Mesothelial cell of epicardium (in vitro differentiated cells): Measurements from ENCODE around the gene SEC14L5. TPM values are rescaled to one million over a fixed set of nuclear protein-coding genes. Genes with fewer than 3 reads are reported as not detected.
A peak's percentile ranks its signal among the peaks of the same experiment; 100 is the strongest.

Source experiments
- DNase-seq, 2 experiments: peaks; one replicate each; pipeline ENCODE4 v3.0.0; 2021; ENCODE audit warnings: low spot score in 2 of 2; ENCODE audit not compliant: unreplicated experiment in 2 of 2
- H3K27ac Mint-ChIP-seq: 2 replicates; pipeline ENCODE4 v1.8.0; 2021; ENCODE audit warnings: mixed read lengths
- H3K27me3 Mint-ChIP-seq: 2 replicates; pipeline ENCODE4 v1.8.0; 2021; ENCODE audit warnings: low read depth, mixed read lengths
- H3K36me3 Mint-ChIP-seq: 2 replicates; pipeline ENCODE4 v1.8.0; 2021; ENCODE audit warnings: mixed read lengths
- H3K4me1 Mint-ChIP-seq: 2 replicates; pipeline ENCODE4 v1.8.0; 2021; ENCODE audit warnings: mixed read lengths
- H3K4me3 Mint-ChIP-seq: 2 replicates; pipeline ENCODE4 v1.8.0; 2021; ENCODE audit warnings: mild to moderate bottlenecking, moderate library complexity, mixed read lengths
- H3K9me3 Mint-ChIP-seq: 2 replicates; pipeline ENCODE4 v1.8.0; 2021; ENCODE audit warnings: mixed read lengths
- CTCF ChIP-seq: fragments of 200-600 bp; sonication (generic); IDR thresholded peaks from one replicate; pipeline ENCODE4 v1.5.0; 2021; ENCODE audit warnings: antibody characterized with exemption; ENCODE audit not compliant: unreplicated experiment
- total RNA-seq: library from RNA; stranded (reverse); gene quantifications from 3 replicates; pipeline ENCODE4 v1.2.1, GENCODE V29; 2021

Gene SEC14L5
- total RNA-seq, 1 donor from 2014 or later, result 0.13 TPM

DNA sequence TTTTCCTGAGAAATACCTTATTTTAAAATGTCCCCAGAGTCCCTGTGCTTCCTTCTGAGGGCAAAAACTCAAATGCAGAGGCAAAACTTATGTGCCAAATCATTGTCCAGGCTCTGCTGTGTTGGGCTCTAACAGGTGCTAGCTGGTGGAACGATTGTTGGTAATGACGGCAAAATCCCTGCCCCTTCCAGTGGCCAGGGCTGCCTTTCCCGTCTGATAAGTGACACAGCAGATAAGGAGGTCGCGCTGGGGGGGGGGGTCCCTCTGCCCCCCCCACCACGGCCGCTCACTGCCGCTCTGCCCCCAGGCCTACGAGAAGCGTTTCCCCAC lies 29.1 kb downstream of the SEC14L5 start:
- no peak for TF ChIP-seq CTCF
- H3K4me3 Mint-ChIP-seq, result peak overlapping the region; percentile 24
- no peaks in the 10 kb centered on the region for H3K4me1 Mint-ChIP-seq
- peaks cover 6% of the 10 kb centered on the region for H3K9me3 Mint-ChIP-seq
- H3K27ac Mint-ChIP-seq, result no peak overlapping the region
- H3K27me3 Mint-ChIP-seq, result peaks cover 64% of the 10 kb centered on the region
- DNase-seq, result no peak
- H3K36me3 Mint-ChIP-seq, result peaks cover 2% of the 10 kb centered on the region

DNA sequence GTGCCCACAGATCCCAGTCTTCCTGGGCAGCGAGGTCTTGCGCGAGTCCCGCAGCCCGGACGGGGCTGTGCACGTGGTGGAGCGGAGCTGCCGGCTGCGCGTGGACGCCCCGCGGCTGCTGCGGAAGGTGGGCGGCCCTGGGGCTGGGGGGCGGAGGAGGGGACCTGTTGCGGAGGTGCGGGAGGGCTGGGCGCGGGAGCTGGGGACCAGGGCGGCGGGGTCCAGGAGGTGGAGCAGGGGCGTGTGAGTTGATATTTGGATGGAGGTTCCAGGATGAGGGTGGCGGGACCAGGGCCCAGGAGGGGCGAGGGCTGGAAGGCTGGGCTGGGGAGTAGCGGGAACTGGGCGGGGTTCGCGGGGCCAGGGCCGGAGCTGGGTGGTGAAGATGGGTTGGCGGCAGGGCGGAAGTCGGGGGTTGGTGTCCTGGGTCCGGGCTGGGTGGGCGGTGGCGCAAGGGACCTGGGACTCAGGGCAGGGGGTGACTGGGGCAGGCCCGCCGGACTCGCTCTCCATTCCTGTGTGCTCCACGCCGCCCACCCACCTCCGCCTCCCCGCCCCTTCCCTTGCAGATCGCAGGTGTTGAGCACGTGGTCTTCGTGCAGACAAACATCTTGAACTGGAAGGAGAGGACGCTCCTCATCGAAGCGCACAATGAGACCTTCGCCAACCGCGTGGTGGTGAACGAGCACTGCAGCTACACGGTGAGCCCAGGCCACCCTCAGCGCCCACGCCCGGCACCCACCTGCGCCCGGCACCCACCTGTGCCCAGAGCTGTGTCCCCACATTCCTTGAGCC lies 29.6 kb downstream of the SEC14L5 start:
- H3K27me3 Mint-ChIP-seq, result peaks cover 64% of the 10 kb centered on the region
- no peak overlapping the region for H3K27ac Mint-ChIP-seq
- H3K36me3 Mint-ChIP-seq, result peaks cover 2% of the 10 kb centered on the region
- H3K4me3 Mint-ChIP-seq, result no peak overlapping the region
- no peak for TF ChIP-seq CTCF
- DNase-seq, result no peak
- no peaks in the 10 kb centered on the region for H3K4me1 Mint-ChIP-seq
- peaks cover 6% of the 10 kb centered on the region for H3K9me3 Mint-ChIP-seq

DNA sequence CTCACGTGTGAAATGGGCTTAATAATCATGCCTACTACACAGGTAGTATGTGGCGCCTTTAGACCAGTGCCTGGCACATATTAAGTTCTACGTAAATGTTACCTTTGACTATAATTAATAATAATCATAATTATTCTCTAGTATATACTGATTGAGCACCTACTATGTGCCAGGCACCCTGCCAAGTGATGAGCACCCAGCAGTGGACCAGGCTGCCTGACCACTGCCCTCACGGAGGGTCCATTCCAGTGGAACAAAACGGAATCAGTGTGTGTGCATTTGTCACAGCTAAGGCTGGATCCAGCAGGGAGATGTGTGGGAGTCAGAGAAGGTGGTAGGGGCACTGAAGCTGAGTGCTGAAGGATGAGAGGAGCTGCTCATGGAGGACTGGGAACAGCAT lies 30.5 kb downstream of the SEC14L5 start:
- no peaks in the 10 kb centered on the region for H3K4me1 Mint-ChIP-seq
- no peak for TF ChIP-seq CTCF
- H3K36me3 Mint-ChIP-seq, result peaks cover 2% of the 10 kb centered on the region
- DNase-seq, result no peak
- H3K27me3 Mint-ChIP-seq, result peaks cover 64% of the 10 kb centered on the region
- H3K9me3 Mint-ChIP-seq, result peaks cover 6% of the 10 kb centered on the region
- H3K27ac Mint-ChIP-seq, result no peak overlapping the region
- H3K4me3 Mint-ChIP-seq, result no peak overlapping the region

DNA sequence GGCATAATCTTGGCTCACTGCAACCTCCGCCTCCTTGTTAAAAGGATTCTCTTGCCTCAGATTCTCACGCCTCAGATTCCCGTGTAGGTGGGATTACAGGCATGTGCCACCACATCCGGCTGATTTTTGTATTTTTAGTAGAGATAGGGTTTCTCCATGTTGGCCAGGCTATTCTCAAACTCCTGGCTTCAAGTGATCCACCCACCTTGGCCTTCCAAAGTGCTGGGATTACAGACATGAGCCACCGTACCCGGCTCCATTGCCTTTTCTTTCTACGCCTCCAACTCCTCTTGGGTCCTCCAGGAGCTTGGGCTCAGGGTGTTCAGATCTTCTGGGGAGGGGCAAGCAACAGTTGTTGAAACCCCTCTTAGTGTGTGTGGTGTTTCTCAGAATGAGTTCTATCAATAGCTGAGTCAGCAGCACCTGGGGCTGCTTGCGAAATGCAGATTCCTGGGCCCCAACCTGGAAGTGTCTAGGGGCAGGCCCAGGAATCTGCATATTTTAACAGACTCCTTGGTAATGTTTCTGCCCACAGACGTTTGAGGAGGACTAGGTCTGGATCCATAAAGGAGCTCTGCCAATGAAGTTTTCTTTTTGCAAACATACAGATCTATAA lies 31.4 kb downstream of the SEC14L5 start:
- peaks cover 59% of the 10 kb centered on the region for H3K27me3 Mint-ChIP-seq
- H3K9me3 Mint-ChIP-seq, result no peaks in the 10 kb centered on the region
- peaks cover 2% of the 10 kb centered on the region for H3K36me3 Mint-ChIP-seq
- DNase-seq, result no peak
- H3K4me3 Mint-ChIP-seq, result no peak overlapping the region
- no peak overlapping the region for H3K27ac Mint-ChIP-seq
- no peaks in the 10 kb centered on the region for H3K4me1 Mint-ChIP-seq
- TF ChIP-seq CTCF, result no peak

DNA sequence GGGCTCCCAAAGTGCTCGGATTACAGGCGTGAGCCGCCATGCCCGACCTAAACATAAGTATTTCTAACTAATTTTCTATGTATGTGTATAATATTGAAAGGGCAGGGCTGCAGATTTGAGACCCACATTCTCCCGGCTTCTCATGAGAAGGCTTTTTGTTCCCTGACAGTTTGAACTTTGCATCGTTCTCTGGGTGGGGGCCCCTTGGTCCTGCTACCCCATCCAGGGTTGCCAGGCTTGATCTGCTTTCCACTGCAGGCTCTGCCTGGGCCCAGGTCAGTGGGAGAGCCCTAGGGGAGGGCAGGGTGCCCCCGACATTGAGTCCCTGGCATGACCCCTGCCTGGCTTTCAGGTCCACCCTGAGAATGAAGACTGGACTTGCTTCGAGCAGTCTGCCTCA lies 32.3 kb downstream of the SEC14L5 start:
- Mint-ChIP-seq H3K4me3 (no peak overlapping the region), H3K27ac (no peak overlapping the region), H3K4me1 (no peaks in the 10 kb centered on the region), H3K36me3 (peaks cover 2% of the 10 kb centered on the region), H3K9me3 (no peaks in the 10 kb centered on the region), H3K27me3 (peaks cover 56% of the 10 kb centered on the region)
- no peak for TF ChIP-seq CTCF
- no peak for DNase-seq
